Naive thymus-derived CD4-positive, alpha-beta T cell (primary cell): ENCODE measurements around the gene TEX22. TPM values are rescaled to one million over a fixed set of nuclear protein-coding genes. Genes with fewer than 3 reads are reported as not detected.
A peak's percentile ranks its signal among the peaks of the same experiment; 100 is the strongest.

Experiments
- ATAC-seq: fragments of 150-1000 bp; cut with Tn5 transposase; 2 replicates; pipeline ENCODE4 v1.10.0; 2021; ENCODE audit warnings: mild to moderate bottlenecking, moderate library complexity
- CTCF ChIA-PET: fragments of 350-600 bp; sonication (Branson Sonifier 250); formaldehyde crosslinking; loops from one replicate; lab custom pipeline; 2021; ENCODE audit warnings: antibody characterized with exemption; lab: Charles Lee
- POLR2A ChIA-PET: fragments of 350-600 bp; sonication (Branson Sonifier 250); formaldehyde crosslinking; loops from one replicate; lab custom pipeline; 2021; ENCODE audit warnings: antibody characterized with exemption, inconsistent platforms; lab: Charles Lee
- DNase-seq, 9 donors: peaks; one replicate each; pipeline versions ENCODE4 v3.0.0 to v3.0.0-alpha.2; 2020 to 2022; ENCODE audit warnings: mixed read lengths in 1 of 9
- H3K27ac ChIP-seq: one replicate; pipeline ENCODE4 v1.7.0; 2013; ENCODE audit warnings: mild to moderate bottlenecking, low read depth, low read length, moderate library complexity
- H3K27me3 ChIP-seq, 2 donors: one replicate each; pipeline ENCODE4 v1.7.0; 2013; ENCODE audit warnings: low read length in 2 of 2, mild to moderate bottlenecking in 2 of 2, moderate library complexity in 2 of 2; ENCODE audit not compliant: control insufficient read depth in 2 of 2, insufficient read depth in 2 of 2
- H3K36me3 ChIP-seq, 3 experiments: 1 replicate in 2 of 3; 2 replicates in 1 of 3; pipeline ENCODE4 v1.7.0; 2013; ENCODE audit warnings: low read length in 3 of 3, mild to moderate bottlenecking in 3 of 3, moderate library complexity in 1 of 3; ENCODE audit not compliant: insufficient read depth in 3 of 3, control insufficient read depth in 2 of 3
- H3K4me1 ChIP-seq, 2 donors: one replicate each; pipeline ENCODE4 v1.7.0; 2013; ENCODE audit warnings: low read length in 2 of 2, mild to moderate bottlenecking in 2 of 2, moderate library complexity in 1 of 2; ENCODE audit not compliant: control insufficient read depth in 2 of 2, insufficient read depth in 2 of 2
- H3K4me3 ChIP-seq: 2 replicates; pipeline ENCODE4 v1.7.0; 2013; ENCODE audit warnings: mild to moderate bottlenecking, low read length
- H3K9me3 ChIP-seq, 3 experiments: 1 replicate in 2 of 3; 2 replicates in 1 of 3; pipeline ENCODE4 v1.7.0; 2013; ENCODE audit warnings: low read length in 3 of 3; ENCODE audit not compliant: control insufficient read depth in 2 of 3
- H3K27ac Mint-ChIP-seq, 9 donors: one replicate each; pipeline ENCODE4 v1.8.0; 2020 to 2022; ENCODE audit warnings: mixed read lengths in 9 of 9, mild to moderate bottlenecking in 8 of 9, moderate library complexity in 5 of 9, inconsistent platforms in 2 of 9
- H3K27me3 Mint-ChIP-seq, 5 donors: one replicate each; pipeline ENCODE4 v1.8.0; 2021 to 2022; ENCODE audit warnings: mixed read lengths in 5 of 5, mild to moderate bottlenecking in 1 of 5
- H3K36me3 Mint-ChIP-seq, 5 donors: one replicate each; pipeline ENCODE4 v1.8.0; 2020 to 2022; ENCODE audit warnings: mixed read lengths in 5 of 5, mild to moderate bottlenecking in 3 of 5, inconsistent platforms in 1 of 5
- H3K4me1 Mint-ChIP-seq, 7 donors: one replicate each; pipeline ENCODE4 v1.8.0; 2020 to 2022; ENCODE audit warnings: mixed read lengths in 7 of 7, mild to moderate bottlenecking in 3 of 7, inconsistent platforms in 1 of 7
- H3K4me3 Mint-ChIP-seq, 10 donors: one replicate each; pipeline ENCODE4 v1.8.0; 2020 to 2022; ENCODE audit warnings: mild to moderate bottlenecking in 10 of 10, mixed read lengths in 10 of 10, moderate library complexity in 6 of 10, inconsistent platforms in 2 of 10
- H3K9me3 Mint-ChIP-seq, 11 donors: one replicate each; pipeline ENCODE4 v1.8.0; 2020 to 2022; ENCODE audit warnings: mixed read lengths in 11 of 11, mild to moderate bottlenecking in 4 of 11, inconsistent platforms in 1 of 11, moderate library complexity in 1 of 11
- intact Hi-C, 2 donors: fragments of 100-400 bp; cut with micrococcal nuclease; formaldehyde crosslinking; loops; one replicate each; pipeline ENCODE4 v1.15.1; 2023
- polyA plus RNA-seq, 2 donors: library from polyadenylated mRNA; unstranded; fragments of 300-500 nt; fragmentation: Illumina TruSeq; gene quantifications; one replicate each; pipeline ENCODE4 v1.2.3, GENCODE V29; 2021
- total RNA-seq, 6 experiments: library from RNA in 5 of 6; stranded (reverse) in 5 of 6; gene quantifications; 1 replicate in 5 of 6; 2 replicates in 1 of 6; pipeline ENCODE4 v1.2.3 and lab custom pipeline; 2021 to 2026

TEX22 gene
- total RNA-seq (10 to 100 TPM in 1 of 5 experiments, 1 to 10 TPM in 4; 1.4 to 10.5 (median 6.5) TPM), polyA plus RNA-seq (under 1 TPM; 0.21 to 0.25 TPM), total RNA-seq (lab: John Stamatoyannopoulos, UW) (1.6 reads per million, percentile 5 among the genes with 10 or more reads in this experiment)

DNA sequence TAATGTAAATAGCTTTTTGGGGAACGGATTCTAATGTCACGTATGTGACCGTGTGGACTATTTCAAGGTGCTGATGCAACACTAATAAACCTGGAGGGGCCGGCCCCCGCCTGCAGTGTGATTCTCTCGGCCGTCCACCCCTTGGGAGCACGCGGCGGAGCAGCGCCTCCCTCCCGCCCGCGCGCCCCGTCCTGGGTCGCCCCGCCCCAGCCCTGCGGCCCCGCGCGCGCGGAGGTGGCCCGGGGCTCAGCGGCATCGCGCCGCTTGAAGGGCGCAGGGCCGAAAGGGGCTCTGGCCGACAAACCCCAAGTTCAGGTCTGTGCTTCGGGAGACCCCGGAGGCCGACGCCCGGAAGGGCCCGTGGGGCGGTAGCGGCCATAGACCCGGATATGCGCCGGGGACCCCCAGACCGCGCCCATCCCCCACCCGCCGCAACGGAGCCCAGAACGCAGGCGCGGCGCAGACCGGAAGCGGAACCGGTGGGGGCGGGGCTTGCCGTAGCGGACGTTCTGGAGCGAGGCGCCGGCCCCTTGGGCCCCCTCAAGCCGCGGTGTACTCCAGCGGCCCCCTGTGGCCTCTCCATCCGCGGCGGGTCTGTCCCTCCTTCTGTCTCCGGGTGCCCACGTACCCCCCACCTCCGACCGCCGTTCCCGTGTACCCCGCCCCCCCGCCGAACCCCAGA lies at the start of gene TEX22:
Gene TEX22 (plus strand): TSS at position 495 of the 682 bp plus-strand sequence. CDS start 803 bp downstream, outside the sequence.
- H3K4me1 ChIP-seq, result peaks cover 20 to 25% of the 10 kb centered on the region in 2 donors
- intact Hi-C loops, result loop anchor here (1.0 kb wide), 6 partner anchors 13 to 97 kb away; partner anchors contain the start of genes BRF1 (in 1 of the 2), MTA1 (in 1 of the 2) and TEDC1 (in 1 of the 2)
- no peaks in the 10 kb centered on the region for H3K27me3 Mint-ChIP-seq
- H3K4me3 ChIP-seq, result peak within 1 kb of the TSS; percentile 63
- H3K36me3 Mint-ChIP-seq, result peaks cover 12 to 25% (median 15%) of the 10 kb centered on the region in 5 donors
- peak within 1 kb of the TSS; percentile 57 to 95 (median 86) for H3K27ac Mint-ChIP-seq
- peak within 1 kb of the TSS; percentile 78 to 95 (median 83) for H3K4me3 Mint-ChIP-seq
- POLR2A ChIA-PET, result interaction anchor here (0.7 to 1.6 kb wide), 4 partner anchors 11 to 91 kb away, joined by 3 to 6 read pairs (median 4); no protein-coding TSS in a partner anchor
- H3K4me1 Mint-ChIP-seq, result peaks cover 6 to 29% (median 18%) of the 10 kb centered on the region in 7 donors
- peaks cover 0 to 21% (median 4%) of the 10 kb centered on the region in 3 experiments for H3K36me3 ChIP-seq
- no peaks in the 10 kb centered on the region for H3K27me3 ChIP-seq
- peak within 1 kb of the TSS; percentile 87 for H3K27ac ChIP-seq
- DNase-seq (peak; percentile 75 to 98 (median 84)), ATAC-seq (peak; percentile 93)
- CTCF ChIA-PET, result interaction anchor here (1.5 to 2.0 kb wide), 2 partner anchors 83 to 92 kb away, joined by 3 to 5 read pairs; no protein-coding TSS in a partner anchor
- H3K9me3 Mint-ChIP-seq, result peaks cover 6 to 31% (median 16%) of the 10 kb centered on the region in 11 donors
- peaks cover 0 to 15% (median 0%) of the 10 kb centered on the region in 3 experiments for H3K9me3 ChIP-seq

DNA sequence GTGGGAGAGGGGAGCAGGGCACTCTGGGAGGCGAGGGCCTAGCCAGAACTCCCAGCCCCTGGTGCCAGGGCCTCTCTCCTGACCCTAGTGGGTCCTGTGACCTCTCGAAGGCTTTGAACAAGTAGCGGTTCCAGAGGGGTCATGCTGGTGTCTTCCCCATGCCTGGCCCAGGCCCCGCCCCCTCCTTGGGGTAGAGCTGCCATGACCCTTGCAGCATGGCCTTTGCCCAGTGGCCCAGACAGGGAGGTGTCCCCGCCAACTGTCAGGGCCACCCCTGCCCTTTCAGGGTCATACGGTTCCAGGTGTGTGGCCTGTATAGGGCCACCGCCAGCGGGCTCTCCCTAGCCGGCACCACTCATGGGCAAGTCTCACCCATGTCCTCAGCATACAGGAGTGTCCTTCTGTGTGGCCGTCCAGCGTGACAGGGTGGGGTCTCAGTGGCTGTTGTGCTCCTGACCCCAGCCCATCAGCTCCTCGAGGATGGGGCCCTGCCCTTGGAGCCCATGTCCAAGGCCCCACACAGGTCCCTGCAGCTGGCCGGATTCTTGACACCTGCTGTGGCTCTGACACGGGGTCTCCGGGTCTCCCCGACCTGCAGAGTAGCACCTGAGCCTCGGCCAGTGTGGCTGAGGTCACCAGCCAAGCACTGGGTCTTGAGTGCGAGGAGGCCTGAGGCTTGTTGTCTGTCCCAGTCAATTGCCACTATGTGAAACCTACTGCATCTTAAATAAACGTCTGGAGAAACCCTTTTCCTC lies 49.2 kb upstream of the TEX22 start:
- ChIA-PET POLR2A (no interaction called here), CTCF (interaction anchor here (0.7 kb wide), 1 partner anchor 1235 kb away, joined by 3 read pairs; no protein-coding TSS in a partner anchor)
- Histone ChIP-seq H3K4me3 (no peak overlapping the region), H3K27ac (no peak overlapping the region), H3K9me3 (no peaks in the 10 kb centered on the region), H3K4me1 (peaks cover 0 to 4% of the 10 kb centered on the region in 2 donors), H3K36me3 (peaks cover 0 to 3% (median 0%) of the 10 kb centered on the region in 3 experiments), H3K27me3 (no peaks in the 10 kb centered on the region)
- intact Hi-C loops, result no loop called here
- peaks cover 0 to 6% (median 4%) of the 10 kb centered on the region in 5 donors for H3K36me3 Mint-ChIP-seq
- H3K9me3 Mint-ChIP-seq, result peaks cover 0 to 5% (median 0%) of the 10 kb centered on the region in 11 donors
- peaks cover 4 to 10% (median 5%) of the 10 kb centered on the region in 7 donors for H3K4me1 Mint-ChIP-seq
- ATAC-seq, result no peak
- H3K4me3 Mint-ChIP-seq, result no peak overlapping the region
- H3K27me3 Mint-ChIP-seq, result no peaks in the 10 kb centered on the region
- no peak overlapping the region for H3K27ac Mint-ChIP-seq
- no peak for DNase-seq

DNA sequence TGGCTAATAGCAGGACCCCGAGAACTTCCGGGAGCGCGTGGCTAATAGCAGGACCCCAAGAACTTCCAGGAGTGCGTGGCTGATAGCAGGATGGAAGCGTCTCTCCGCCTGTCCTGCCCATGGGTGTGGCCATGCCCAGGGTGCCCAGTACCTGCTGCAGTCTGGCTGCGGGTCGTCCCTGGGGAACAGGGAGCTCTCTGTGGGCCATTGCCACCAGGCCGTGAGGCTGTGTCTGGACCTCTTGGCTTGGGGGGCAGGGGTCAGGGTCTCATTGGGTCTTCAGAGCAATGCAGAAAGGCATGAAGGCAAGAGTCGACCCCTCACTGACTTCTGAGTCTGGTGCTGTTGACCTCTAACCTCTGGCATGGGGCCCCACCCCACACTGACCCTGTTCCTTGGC lies 48.3 kb upstream of the TEX22 start:
- POLR2A ChIA-PET, result no interaction called here

DNA sequence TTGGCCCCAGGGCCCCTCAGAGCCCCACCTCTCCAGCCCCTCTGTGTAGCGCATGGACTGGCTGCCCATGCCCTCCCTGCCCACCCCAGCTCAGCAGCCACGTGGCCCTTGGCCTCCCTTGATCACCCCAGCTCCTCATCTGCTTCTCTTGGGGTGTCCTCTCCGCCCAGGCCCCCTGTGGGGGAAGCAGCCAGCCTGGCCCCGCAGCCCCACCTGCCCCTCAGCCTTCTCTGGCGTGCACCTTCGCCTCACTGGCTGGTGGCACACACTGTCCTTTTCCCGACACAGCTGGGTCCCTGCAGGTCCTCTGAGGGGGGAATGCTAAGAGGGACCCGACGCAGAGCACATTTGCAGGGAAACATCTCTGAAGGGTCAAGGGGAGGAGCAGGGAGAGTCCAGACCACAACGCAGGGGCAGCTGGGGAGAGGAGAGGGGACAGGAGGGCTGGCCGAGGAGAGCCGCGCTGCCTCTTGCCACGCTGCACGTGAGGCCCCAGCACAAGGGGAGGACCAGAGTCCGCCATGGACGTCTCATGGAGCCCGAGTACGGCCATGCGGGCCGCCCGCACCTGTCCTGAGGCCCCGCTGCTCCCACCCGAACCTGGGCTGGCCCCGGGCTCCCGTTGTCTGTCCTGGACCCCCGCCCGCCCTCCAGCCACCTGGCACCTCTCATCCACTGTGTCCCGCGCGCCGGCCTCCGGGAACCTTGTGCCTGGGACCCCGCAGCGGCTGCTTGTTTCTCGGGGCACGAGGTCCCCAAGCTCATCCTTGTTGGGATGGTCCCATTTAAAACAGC lies 47.7 kb upstream of the TEX22 start:
- H3K9me3 ChIP-seq, result no peaks in the 10 kb centered on the region
- Mint-ChIP-seq H3K36me3 (peaks cover 0 to 4% (median 2%) of the 10 kb centered on the region in 5 donors), H3K27ac (peak overlapping the region in 1 of 9 donors; percentile 55), H3K4me3 (no peak overlapping the region), H3K9me3 (peaks cover 0 to 3% (median 0%) of the 10 kb centered on the region in 11 donors), H3K4me1 (peaks cover 4 to 7% (median 5%) of the 10 kb centered on the region in 7 donors), H3K27me3 (no peaks in the 10 kb centered on the region)
- H3K4me3 ChIP-seq, result no peak overlapping the region
- H3K36me3 ChIP-seq, result peaks cover 0 to 12% (median 0%) of the 10 kb centered on the region in 3 experiments
- CTCF ChIA-PET, result interaction anchor here (1.2 to 1.8 kb wide), 4 partner anchors 20 to 260 kb away, joined by 3 to 17 read pairs (median 4); no protein-coding TSS in a partner anchor
- intact Hi-C loops, result loop anchor here in 1 of 2 donors (5.0 kb wide), 2 partner anchors 48 to 303 kb away; partner anchors contain the start of gene BRF1
- DNase-seq (no peak), ATAC-seq (no peak)
- POLR2A ChIA-PET, result no interaction called here
- no peaks in the 10 kb centered on the region for H3K27me3 ChIP-seq
- H3K4me1 ChIP-seq, result peaks cover 0 to 4% of the 10 kb centered on the region in 2 donors
- no peak overlapping the region for H3K27ac ChIP-seq

More for the DNA sequence above, 48.3 kb upstream of the TEX22 start:
- H3K36me3 ChIP-seq, result peaks cover 0 to 6% (median 0%) of the 10 kb centered on the region in 3 experiments
- Mint-ChIP-seq H3K4me3 (no peak overlapping the region), H3K27me3 (no peaks in the 10 kb centered on the region), H3K9me3 (peaks cover 0 to 5% (median 0%) of the 10 kb centered on the region in 11 donors), H3K27ac (peak overlapping the region in 1 of 9 donors; percentile 55), H3K36me3 (peaks cover 0 to 6% (median 4%) of the 10 kb centered on the region in 5 donors), H3K4me1 (peaks cover 4 to 10% (median 5%) of the 10 kb centered on the region in 7 donors)
- H3K9me3 ChIP-seq, result no peaks in the 10 kb centered on the region
- H3K27ac ChIP-seq, result no peak overlapping the region
- CTCF ChIA-PET, result no interaction called here
- no peak overlapping the region for H3K4me3 ChIP-seq
- peaks cover 0 to 4% of the 10 kb centered on the region in 2 donors for H3K4me1 ChIP-seq
- ATAC-seq (no peak), DNase-seq (no peak)
- no peaks in the 10 kb centered on the region for H3K27me3 ChIP-seq
- intact Hi-C loops, result loop anchor here in 1 of 2 donors (5.0 kb wide), 2 partner anchors 48 to 303 kb away; partner anchors contain the start of gene BRF1

- no peak overlapping the region for H3K4me3 Mint-ChIP-seq
- intact Hi-C loops, result loop anchor here in 1 of 2 donors (5.0 kb wide), 2 partner anchors 49 to 304 kb away; partner anchors contain the start of gene BRF1
- ChIA-PET CTCF (interaction anchor here (0.8 to 1.8 kb wide), 8 partner anchors 19 to 265 kb away, joined by 3 to 17 read pairs (median 4); no protein-coding TSS in a partner anchor), POLR2A (interaction anchor here (0.6 kb wide), 1 partner anchor 346 kb away, joined by 3 read pairs; no protein-coding TSS in a partner anchor)
- Histone ChIP-seq H3K4me1 (peaks cover 0 to 4% of the 10 kb centered on the region in 2 donors), H3K4me3 (no peak overlapping the region), H3K27ac (no peak overlapping the region), H3K36me3 (peaks cover 0 to 19% (median 0%) of the 10 kb centered on the region in 3 experiments), H3K27me3 (no peaks in the 10 kb centered on the region), H3K9me3 (no peaks in the 10 kb centered on the region)
- peak overlapping the region in 1 of 9 donors; percentile 52 for H3K27ac Mint-ChIP-seq
- no peak for DNase-seq
- no peaks in the 10 kb centered on the region for H3K9me3 Mint-ChIP-seq
- peaks cover 0 to 4% (median 0%) of the 10 kb centered on the region in 5 donors for H3K36me3 Mint-ChIP-seq
- no peak for ATAC-seq
- H3K27me3 Mint-ChIP-seq, result no peaks in the 10 kb centered on the region
- peaks cover 4 to 7% (median 4%) of the 10 kb centered on the region in 7 donors for H3K4me1 Mint-ChIP-seq
These were observed 46.9 kb upstream of the TEX22 start for GRCh38 chr14:105351410-105351809.
